DOHH2 (cell line): ENCODE results near the gene ZNF329.

Source experiments
- H3F3A ChIP-seq: fragments of 200-600 bp; sonication (generic), shearing (Covaris generic); 2 replicates; pipeline ENCODE4 v1.6.0; 2016; ENCODE audit warnings: antibody characterized with exemption, mild to moderate bottlenecking; ENCODE audit not compliant: control insufficient read depth, insufficient read depth
- H3K27ac ChIP-seq: fragments of 200-600 bp; sonication (generic); 2 replicates; pipeline ENCODE4 v1.5.1; 2014; ENCODE audit warnings: low read depth, mild to moderate bottlenecking, low read length, moderate library complexity
- H3K27me3 ChIP-seq: fragments of 200-600 bp; sonication (generic); 2 replicates; pipeline ENCODE4 v1.6.1; 2014; ENCODE audit warnings: mild to moderate bottlenecking, low read length, mixed read lengths; ENCODE audit not compliant: control insufficient read depth
- H3K36me3 ChIP-seq: fragments of 200-600 bp; sonication (generic); 2 replicates; pipeline ENCODE4 v1.6.1; 2014; ENCODE audit warnings: mild to moderate bottlenecking, low read length, moderate library complexity, mixed read lengths; ENCODE audit not compliant: control insufficient read depth
- H3K4me1 ChIP-seq: fragments of 200-600 bp; sonication (generic); 2 replicates; pipeline ENCODE4 v1.6.1; 2014; ENCODE audit warnings: mild to moderate bottlenecking, low read length, mixed read lengths; ENCODE audit not compliant: control insufficient read depth
- H3K4me2 ChIP-seq: fragments of 200-600 bp; sonication (generic); 2 replicates; pipeline ENCODE4 v1.6.0; 2014; ENCODE audit warnings: mild to moderate bottlenecking, low read length, moderate library complexity
- H3K4me3 ChIP-seq: fragments of 200-600 bp; sonication (generic); 2 replicates; pipeline ENCODE4 v1.5.1; 2014; ENCODE audit warnings: mild to moderate bottlenecking, low read length, mixed read lengths
- H3K79me2 ChIP-seq: fragments of 200-600 bp; sonication (generic); 2 replicates; pipeline ENCODE4 v1.6.1; 2014; ENCODE audit warnings: mild to moderate bottlenecking, low read length, mixed read lengths; ENCODE audit not compliant: control insufficient read depth
- H3K9me2 ChIP-seq: fragments of 200-600 bp; sonication (generic); replicated peaks from 2 replicates; pipeline ENCODE4 v1.6.1; 2014; ENCODE audit warnings: mild to moderate bottlenecking, low read length, mixed read lengths; ENCODE audit not compliant: control insufficient read depth
- H3K9me3 ChIP-seq: fragments of 200-600 bp; sonication (generic); 2 replicates; pipeline ENCODE4 v1.6.1; 2014; ENCODE audit warnings: antibody characterized with exemption, low read length, mixed read lengths; ENCODE audit not compliant: control insufficient read depth, insufficient read depth
- H4K20me1 ChIP-seq: fragments of 200-600 bp; sonication (generic); 2 replicates; pipeline ENCODE4 v1.6.0; 2014; ENCODE audit warnings: low read depth, mild to moderate bottlenecking, antibody characterized with exemption, low read length, moderate library complexity; ENCODE audit not compliant: control insufficient read depth, insufficient read depth
- CTCF ChIP-seq: fragments of 200-600 bp; sonication (generic); IDR thresholded peaks from one replicate; pipeline ENCODE4 v1.5.1; 2014; ENCODE audit warnings: antibody characterized with exemption, mild to moderate bottlenecking, low read depth, low read length; ENCODE audit not compliant: poor library complexity, severe bottlenecking
- EZH2phosphoT487 ChIP-seq: fragments of 200-600 bp; sonication (generic); IDR thresholded peaks from 2 replicates; pipeline ENCODE4 v1.6.1; 2017; ENCODE audit warnings: borderline replicate concordance, mild to moderate bottlenecking, antibody characterized with exemption, low read length, moderate library complexity, mixed read lengths

Gene ZNF329

GRCh38 chr19:58150328-58150921 lies at the start of gene ZNF329:
Gene ZNF329 (minus strand): TSS chr19:58150789. CDS start chr19:58129503, 21,286 bp downstream.
- Histone ChIP-seq H4K20me1 (no peaks in the 10 kb centered on the region), H3F3A (no peaks in the 10 kb centered on the region), H3K4me2 (peak within 1 kb of the TSS; percentile 93), H3K9me3 (peaks cover 46% of the 10 kb centered on the region), H3K27ac (no peak within 1 kb of the TSS), H3K36me3 (no peaks in the 10 kb centered on the region), H3K9me2 (no peaks in the 10 kb centered on the region), H3K79me2 (no peaks in the 10 kb centered on the region), H3K27me3 (no peaks in the 10 kb centered on the region), H3K4me1 (peaks cover 12% of the 10 kb centered on the region), H3K4me3 (peak within 1 kb of the TSS; percentile 91)
- TF ChIP-seq EZH2phosphoT487 (no peak), CTCF (no peak)

- Histone ChIP-seq H3K9me2 (no peaks in the 10 kb centered on the region), H3K9me3 (peaks cover 71% of the 10 kb centered on the region), H3K4me1 (no peaks in the 10 kb centered on the region), H4K20me1 (no peaks in the 10 kb centered on the region), H3K27me3 (no peaks in the 10 kb centered on the region), H3K79me2 (no peaks in the 10 kb centered on the region), H3K36me3 (peaks cover 52% of the 10 kb centered on the region), H3F3A (no peaks in the 10 kb centered on the region), H3K27ac (no peak overlapping the region), H3K4me3 (no peak overlapping the region), H3K4me2 (no peak overlapping the region)
- TF ChIP-seq CTCF (no peak), EZH2phosphoT487 (no peak)
Observed at GRCh38 chr19:58196901-58197616, 46.5 kb upstream of the ZNF329 start.

- peak overlapping the region; percentile 95 for H3K4me2 ChIP-seq
- no peak for TF ChIP-seq CTCF
- no peak for TF ChIP-seq EZH2phosphoT487
- no peaks in the 10 kb centered on the region for H3F3A ChIP-seq
- H3K27ac ChIP-seq, result peak overlapping the region; percentile 81
- peaks cover 41% of the 10 kb centered on the region for H3K36me3 ChIP-seq
- peaks cover 62% of the 10 kb centered on the region for H3K9me3 ChIP-seq
- H3K9me2 ChIP-seq, result no peaks in the 10 kb centered on the region
- no peaks in the 10 kb centered on the region for H4K20me1 ChIP-seq
- no peaks in the 10 kb centered on the region for H3K27me3 ChIP-seq
- peaks cover 12% of the 10 kb centered on the region for H3K79me2 ChIP-seq
- H3K4me3 ChIP-seq, result peak overlapping the region; percentile 88
- peaks cover 14% of the 10 kb centered on the region for H3K4me1 ChIP-seq
Observed at GRCh38 chr19:58183817-58184215, 33.2 kb upstream of the ZNF329 start.
